ENCODE results near the gene FANCC.

The FANCC gene

GRCh38 chr9:95095641-95096355 is 221.7 kb downstream of the FANCC start:
- no peak for DNase-seq

DNA sequence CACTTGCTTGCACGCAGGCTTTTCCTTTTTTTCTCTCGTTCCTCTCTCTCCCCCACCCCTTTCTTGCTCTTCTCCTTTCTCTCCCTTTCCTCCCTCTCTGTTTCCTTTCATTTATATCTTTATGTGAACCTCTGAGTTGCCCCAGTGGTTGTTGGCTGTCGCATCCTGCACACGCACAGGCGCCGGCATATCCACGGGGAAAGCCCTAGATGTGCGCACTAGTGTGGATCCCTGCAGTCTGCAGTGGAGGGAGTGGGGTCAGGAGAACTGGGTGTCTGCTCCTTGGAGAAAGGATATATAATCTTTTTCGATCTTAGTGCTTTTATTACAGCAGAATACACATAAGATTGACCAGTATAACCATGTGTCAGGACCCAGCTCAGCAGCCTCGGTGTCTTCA is 223.5 kb downstream of the FANCC start:
- DNase-seq: no peak

DNA sequence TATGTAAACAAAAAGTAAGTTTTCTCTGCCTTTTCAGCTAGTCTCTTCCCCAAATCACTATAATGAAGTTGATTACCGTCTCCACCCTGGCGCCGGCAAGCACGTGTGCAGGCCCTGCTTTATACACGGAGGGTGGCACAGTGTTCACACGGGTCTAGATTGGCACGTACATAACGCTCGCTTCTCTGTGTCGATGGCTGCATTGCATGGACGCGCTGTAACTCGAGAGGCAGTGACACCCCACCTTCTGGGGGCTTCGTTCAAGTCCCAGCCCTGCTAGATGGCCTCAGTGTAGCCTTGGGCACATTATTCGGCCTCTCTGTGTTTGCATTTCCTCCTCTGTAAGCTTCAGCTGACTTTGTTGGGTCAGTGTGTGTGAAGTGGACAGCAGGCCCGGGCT is 223.9 kb downstream of the FANCC start:
- no peak for DNase-seq

DNA sequence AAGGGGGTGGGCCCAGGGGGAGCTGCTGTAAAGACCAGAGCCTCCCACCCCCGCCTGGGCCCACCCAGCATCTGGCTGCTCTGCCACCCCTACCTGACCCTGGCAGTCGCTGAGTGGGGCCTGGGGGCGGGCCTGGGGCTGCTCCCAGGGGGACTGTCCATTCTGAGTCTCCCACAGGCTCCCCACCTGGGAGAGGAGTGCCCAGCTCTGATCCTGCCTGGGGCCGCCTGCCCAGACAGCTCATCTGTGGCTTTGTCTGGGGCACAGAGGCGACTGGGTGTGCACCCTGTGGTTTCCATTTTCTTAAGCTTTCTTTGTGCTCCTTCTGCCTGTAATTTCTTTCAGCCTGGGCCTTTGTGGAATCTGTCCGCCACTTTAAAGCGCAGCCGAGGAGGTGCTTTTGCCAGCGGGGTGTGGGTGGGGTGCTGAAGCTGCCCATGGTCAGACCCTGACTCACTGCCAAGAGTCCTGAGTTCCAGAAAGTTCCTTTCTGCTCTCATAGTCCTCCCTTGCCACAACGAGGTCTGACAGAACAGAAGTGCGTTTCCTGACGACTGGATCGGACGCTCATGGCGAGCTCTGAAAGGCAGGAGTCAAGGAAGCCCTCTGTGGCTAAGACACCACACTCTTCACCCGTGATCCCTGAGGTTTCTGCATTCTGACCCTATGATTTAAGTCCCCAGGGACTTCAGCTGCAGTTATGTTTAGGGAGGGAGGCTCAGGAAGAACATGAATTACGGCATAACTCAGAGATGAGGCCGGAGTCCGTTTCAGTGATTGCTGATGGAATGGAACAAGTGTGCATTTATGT is 225.0 kb downstream of the FANCC start:
- no peak for DNase-seq

DNA sequence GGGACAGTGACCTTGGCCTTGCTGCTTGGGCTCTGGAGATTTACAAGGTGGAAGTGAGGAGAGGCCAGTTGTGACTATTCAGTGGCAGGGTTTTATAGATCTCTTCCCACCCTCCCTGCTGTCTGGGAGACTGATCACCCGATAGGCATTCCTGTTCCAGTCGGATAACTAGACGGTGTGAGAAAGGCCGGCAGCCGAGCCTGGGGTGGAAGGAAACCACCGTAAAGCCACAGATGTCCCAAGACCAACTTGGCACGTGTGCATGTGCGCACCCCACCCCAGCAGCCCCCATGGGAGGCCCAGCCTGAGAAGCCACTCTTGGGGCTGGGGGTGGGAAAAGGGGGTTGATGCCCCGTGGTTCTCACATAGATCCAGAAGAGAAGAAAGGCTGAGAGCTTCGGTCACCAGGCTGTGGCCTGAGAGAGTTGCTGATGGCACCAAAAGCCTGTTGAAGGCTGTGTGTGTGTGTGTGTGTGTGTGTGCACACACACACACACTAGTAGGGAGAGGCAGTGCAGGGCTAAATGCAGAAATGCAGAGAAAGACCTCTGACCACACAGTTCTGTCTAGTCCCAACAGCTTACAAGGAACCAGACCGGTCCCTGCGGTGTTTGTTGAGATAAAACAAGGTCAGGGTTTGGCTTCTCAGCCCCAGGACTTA is 225.8 kb downstream of the FANCC start:
- DNase-seq: no peak

DNA sequence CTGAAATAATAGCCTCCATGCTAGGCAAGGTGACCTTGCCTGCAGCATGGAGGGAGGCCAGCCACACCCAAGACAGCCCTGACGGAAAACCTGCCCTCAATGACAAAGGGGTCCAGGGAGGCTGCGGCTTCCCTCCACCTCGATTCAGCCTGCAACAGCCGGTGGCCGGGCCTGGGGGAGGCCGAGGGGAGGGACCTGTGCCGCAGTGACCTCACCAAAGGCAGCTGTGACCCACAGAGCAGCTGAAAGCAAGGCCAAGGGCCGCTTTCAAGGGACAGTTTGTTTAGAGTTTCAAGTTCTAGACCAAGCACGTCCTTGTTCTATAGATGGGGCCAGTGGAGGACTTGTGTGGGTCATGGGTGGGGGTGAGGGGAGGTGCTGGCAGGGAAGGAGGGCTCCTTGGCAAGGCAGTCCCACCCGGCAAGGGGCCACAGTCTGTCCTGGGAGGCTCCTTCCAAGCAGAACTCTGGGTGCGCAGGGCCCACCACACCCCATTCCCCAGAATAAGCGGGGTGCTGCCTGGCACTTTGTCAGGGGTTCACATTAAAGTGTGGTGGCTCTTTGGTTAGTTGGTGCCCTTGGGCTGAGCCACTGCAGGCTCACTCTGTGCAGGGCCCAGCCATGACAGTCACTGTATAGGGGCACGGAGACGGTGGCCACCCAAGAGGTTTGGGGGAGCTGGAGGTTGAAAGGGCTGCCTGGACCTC is 226.5 kb downstream of the FANCC start:
- no peak for DNase-seq

GRCh38 chr9:95090023-95090791 is 227.3 kb downstream of the FANCC start:
- no peak for DNase-seq

- no peak for DNase-seq
Measured at GRCh38 chr9:95089257-95090022, 228.1 kb downstream of the FANCC start.

DNA sequence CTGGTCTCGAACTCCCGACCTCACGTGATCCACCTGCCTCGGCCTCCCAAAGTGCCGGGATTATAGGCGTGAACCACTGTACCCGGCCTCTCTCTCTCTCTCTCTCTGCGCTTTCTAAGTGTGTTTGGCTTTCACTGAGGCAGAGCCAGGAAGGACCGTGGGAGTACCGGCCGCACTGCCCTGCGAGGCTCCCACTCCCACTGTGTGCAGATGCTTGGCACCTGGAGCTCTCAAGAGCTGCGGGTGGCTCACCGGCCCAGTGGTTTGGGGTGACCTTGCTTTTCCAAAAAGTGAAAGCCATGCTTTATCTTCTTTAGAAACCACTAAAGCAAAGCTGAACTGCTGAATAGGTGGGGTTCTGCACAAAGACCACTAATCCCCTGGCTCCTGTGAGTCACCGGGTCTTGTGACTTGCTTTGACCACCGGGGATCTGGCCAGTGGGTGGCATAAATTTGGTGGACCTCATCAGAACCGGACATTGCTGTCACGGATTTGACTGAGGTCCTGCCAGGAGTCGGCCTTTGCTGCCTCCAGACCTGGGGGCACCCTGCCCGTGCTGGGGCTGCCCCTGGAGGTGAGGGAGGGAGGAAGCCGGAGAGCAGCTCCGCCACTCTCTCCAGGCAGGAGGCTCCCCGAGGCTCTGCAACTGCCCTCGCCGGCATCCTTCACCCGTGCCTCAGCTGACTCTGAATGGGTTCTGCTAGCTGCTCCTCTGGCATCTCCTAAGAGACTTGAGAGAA is 228.9 kb downstream of the FANCC start:
- no peak for DNase-seq

DNA sequence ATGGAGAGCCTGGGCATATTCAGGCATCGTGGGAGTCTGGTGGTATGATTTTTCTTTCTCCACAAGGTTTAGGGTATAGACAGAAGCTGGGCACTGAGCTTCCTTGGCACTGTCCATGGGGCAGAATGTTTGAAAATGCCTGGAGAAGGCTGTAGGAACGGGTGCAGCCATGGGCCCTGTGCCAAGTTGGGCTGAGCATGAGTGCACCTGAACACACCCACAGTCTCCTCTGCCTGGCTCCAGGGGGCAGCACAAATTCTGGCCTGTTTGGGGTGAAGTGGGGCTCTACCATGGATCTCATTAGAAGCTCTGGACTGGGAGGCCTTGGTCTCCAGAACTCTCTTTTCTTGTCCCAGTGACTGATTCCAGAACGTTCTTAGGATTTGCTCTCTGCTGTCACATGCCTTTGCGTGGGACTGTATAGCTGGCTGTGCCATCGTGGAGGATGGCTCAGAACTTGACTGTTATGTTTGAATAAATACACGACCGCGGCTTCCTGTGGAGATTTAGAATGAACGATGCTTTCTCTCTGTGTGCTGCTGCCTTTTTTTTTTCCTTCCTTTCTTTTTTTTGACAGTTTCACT is 229.8 kb downstream of the FANCC start:
- no peak for DNase-seq

GRCh38 chr9:95086564-95086955 is 230.9 kb downstream of the FANCC start:
- DNase-seq: no peak

- no peak for DNase-seq
Measured at GRCh38 chr9:95085861-95086563, 231.5 kb downstream of the FANCC start.

- no peak for DNase-seq
Measured at GRCh38 chr9:95085036-95085770, 232.3 kb downstream of the FANCC start.

DNA sequence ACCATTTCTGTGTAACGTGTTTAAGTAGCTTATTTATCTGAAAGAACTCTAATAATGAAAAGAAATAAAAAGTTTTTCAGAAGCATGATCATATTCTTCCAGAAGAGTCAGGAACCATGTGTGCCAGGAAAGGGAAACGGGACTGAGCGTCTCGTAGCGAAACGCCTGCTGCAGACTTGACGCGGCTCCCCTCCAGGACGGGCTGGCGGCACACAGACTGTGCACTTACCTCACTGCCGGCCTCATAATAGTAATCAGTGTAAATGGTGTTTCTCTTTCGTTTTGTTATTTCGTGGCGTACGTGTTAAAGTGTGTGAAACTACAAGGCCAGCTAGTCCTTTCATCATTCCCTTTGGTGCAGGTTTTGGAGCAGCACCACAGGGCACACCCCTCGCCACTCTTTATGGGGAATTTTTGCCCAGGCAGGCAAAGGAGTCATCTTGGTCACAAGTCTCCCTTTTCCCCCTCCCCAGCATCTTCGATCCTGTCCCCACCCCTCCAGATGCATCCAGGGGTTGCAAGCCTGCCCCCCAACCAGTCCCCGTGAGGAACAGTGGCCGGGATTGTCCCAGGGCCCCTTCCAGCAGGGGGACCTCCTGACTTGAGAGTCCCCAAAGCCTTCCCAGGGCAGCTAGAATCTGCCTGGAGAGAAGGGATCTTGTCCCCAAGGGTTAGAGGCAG is 233.1 kb downstream of the FANCC start:
- no peak for DNase-seq

DNA sequence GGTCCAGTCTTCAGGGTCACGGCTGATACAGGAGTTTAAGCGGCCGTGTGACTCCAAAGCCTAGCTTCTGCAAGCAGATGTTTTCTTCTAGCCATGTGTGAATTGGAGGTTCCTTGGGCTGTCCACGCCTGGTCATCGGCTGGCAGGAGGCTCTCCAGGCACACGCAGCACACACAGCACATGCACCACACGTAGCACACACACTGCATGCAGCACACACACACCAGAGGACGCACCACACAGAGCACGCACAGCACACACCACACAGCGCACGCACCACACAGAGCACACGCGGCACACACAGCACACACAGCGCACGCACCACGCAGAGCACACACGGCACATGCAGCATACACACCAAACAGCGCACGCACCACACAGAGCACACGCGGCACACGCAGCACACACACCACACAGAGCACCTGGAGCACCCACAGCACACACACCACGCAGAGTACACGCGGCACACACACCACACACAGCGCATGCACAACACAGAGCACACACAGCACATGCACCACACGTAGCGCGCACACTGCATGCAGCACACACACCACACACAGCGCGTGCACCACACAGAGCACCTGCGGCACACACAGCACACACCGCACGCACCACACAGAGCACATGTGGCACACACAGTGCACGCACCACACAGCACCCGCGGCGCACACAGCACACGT is 234.3 kb downstream of the FANCC start:
- DNase-seq: no peak

DNA sequence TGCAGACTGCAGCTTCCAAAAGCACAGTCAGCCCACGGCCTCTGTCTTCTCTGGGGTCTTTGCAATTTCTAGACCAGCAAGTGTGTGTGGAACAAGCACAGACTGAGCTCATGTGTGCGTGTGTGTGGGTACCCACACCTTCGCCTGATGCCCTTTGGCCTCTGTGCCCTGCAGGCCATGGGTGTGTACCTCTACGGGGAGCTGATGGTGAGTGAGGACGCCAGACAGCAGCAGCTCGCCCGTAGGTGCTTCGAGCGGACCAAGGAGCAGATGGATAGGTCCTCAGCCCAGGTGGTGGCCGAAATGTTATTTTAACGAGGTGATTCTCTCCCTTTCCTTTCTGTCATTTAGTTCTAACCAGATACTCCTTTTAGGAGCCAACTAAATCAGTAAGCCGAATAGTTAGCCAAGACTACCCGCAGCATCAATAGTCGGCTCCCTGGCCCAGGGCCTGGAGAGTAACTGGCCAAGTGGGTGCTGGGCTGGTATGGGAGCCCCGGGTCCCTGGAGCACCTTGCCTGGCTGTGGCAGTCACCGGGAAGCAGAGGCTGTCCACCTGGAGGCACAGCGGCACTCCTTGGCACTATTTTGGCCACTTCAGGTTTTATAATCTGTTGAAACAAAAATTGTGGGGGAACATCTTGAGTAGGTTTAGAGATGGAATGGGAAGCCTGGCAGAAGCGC is 235.0 kb downstream of the FANCC start:
- DNase-seq: no peak

GRCh38 chr9:95081998-95082397 is 235.5 kb downstream of the FANCC start:
- DNase-seq: no peak
